NOMO-1 (cell line): ENCODE measurements around the gene C4B.
"Not testable (repeated sequence)": the region's sequence is repeated elsewhere in the genome, so short reads cannot be mapped to it uniquely, and the experiment has no call there.

Experiments used
- DNase-seq, 2 experiments: peaks; one replicate each; lab custom pipeline; 2025; ENCODE audit not compliant: unreplicated experiment in 2 of 2; lab: John Stamatoyannopoulos, UW

Gene C4B

GRCh38 chr6:31980998-31981397 lies 33.6 kb upstream of the C4B start:
- DNase-seq, result not testable (repeated sequence)

GRCh38 chr6:31981744-31982143 lies 32.9 kb upstream of the C4B start, which contains the start of gene C4A:
TSS of gene C4A (plus strand) at chr6:31982057. CDS start at chr6:31982108, 51 bp downstream.
- DNase-seq, result not testable (repeated sequence)

- DNase-seq, result not testable (repeated sequence)
These were observed 25.2 kb upstream of the C4B start for GRCh38 chr6:31989363-31989762.

GRCh38 chr6:31994421-31994820 lies 20.2 kb upstream of the C4B start:
- DNase-seq, result not testable (repeated sequence)

GRCh38 chr6:31996385-31996784 lies 18.2 kb upstream of the C4B start:
- DNase-seq, result not testable (repeated sequence)

- not testable (repeated sequence) for DNase-seq
These were observed 11.9 kb upstream of the C4B start for GRCh38 chr6:32002546-32003268.

- DNase-seq, result not testable (repeated sequence)
These were observed 11.3 kb upstream of the C4B start for GRCh38 chr6:32003301-32003700.

GRCh38 chr6:32004393-32004792 lies 10.2 kb upstream of the C4B start:
- not testable (repeated sequence) for DNase-seq

- DNase-seq, result not testable (repeated sequence)
These were observed 9.6 kb upstream of the C4B start for GRCh38 chr6:32004864-32005537.

GRCh38 chr6:32005538-32005880 lies 9.1 kb upstream of the C4B start:
- not testable (repeated sequence) for DNase-seq

GRCh38 chr6:32005991-32006529 lies 8.5 kb upstream of the C4B start:
- not testable (repeated sequence) for DNase-seq

GRCh38 chr6:32007086-32007485 lies 7.5 kb upstream of the C4B start:
- not testable (repeated sequence) for DNase-seq

GRCh38 chr6:32008037-32008436 lies 6.6 kb upstream of the C4B start:
- DNase-seq, result not testable (repeated sequence)

GRCh38 chr6:32008616-32009015 lies 6.0 kb upstream of the C4B start:
- not testable (repeated sequence) for DNase-seq

- DNase-seq, result not testable (repeated sequence)
These were observed 5.1 kb upstream of the C4B start for GRCh38 chr6:32009537-32009936.

- DNase-seq, result not testable (repeated sequence)
These were observed 3.6 kb upstream of the C4B start for GRCh38 chr6:32010856-32011530.

GRCh38 chr6:32012941-32013617 lies 1.5 kb upstream of the C4B start:
- not testable (repeated sequence) for DNase-seq

GRCh38 chr6:32013738-32014137 lies 857 bp upstream of the C4B start:
- DNase-seq, result not testable (repeated sequence)

GRCh38 chr6:32022100-32022499 lies 7.5 kb downstream of the C4B start:
- not testable (repeated sequence) for DNase-seq

GRCh38 chr6:32028631-32029030 lies 14.0 kb downstream of the C4B start:
- DNase-seq, result not testable (repeated sequence)

GRCh38 chr6:32029553-32029952 lies 15.0 kb downstream of the C4B start:
- not testable (repeated sequence) for DNase-seq
